HG02981 (cell line): ENCODE results near the gene CEP128.

ENCODE experiments used
- ATAC-seq: cut with Tn5 transposase; IDR thresholded peaks from one replicate; pipeline ENCODE4 v1.9.1; 2021; ENCODE audit warnings: mild to moderate bottlenecking, moderate library complexity; ENCODE audit not compliant: unreplicated experiment

Gene CEP128

DNA sequence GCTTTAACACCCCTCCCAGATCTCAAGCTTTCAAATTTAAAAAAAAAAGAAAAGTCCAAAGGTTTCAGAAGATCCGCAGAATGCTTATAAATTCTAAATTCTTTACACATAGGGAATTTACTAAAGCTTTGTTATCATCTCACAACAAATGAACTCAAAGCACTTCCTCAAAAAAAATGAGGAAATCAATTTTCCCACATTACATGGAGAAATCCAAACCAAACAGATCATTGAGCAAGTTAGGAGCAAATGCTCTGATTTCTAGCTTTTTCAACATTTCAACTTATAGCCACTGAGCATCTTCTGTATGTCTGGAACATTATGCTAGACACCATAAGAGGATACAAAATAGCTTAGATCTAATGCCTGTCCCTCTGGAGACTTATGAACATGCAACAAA, 161.0 kb downstream of the CEP128 start:
- no peak for ATAC-seq

DNA sequence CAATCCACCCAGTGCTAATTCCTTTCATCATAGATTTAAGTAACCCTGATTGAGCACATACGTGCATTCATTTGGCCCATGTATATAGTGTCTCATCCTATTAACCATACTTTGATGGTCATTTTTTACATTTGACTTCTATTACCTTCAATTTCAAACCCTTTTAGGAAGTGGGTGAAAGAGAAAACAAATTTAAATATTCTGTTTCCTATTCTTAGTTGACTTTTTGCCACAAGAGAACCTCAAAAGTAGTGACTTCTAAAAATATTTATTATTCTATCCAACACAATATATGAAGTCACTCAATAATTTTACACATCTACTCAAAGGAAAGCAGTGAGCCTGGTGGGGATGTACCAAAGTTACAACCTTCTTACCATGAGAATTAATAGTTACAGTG, 164.9 kb downstream of the CEP128 start:
- ATAC-seq = no peak

DNA sequence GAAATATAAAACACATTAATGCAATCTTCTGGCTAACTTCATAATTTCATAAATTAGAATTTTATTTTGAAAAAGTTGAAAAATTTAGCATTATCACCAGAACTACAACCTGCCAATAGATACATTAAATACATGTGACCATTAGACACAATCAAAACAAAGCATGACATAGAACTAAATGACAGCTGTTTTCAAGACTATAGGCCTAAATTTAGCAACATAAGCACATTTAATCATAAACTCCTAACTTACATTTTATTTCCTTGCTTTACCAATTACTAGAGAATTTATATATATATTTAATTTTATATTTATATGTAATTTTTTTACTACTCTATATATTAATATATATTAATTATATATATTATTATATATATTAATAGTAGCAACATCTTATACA, 165.4 kb downstream of the CEP128 start:
- ATAC-seq = no peak

DNA sequence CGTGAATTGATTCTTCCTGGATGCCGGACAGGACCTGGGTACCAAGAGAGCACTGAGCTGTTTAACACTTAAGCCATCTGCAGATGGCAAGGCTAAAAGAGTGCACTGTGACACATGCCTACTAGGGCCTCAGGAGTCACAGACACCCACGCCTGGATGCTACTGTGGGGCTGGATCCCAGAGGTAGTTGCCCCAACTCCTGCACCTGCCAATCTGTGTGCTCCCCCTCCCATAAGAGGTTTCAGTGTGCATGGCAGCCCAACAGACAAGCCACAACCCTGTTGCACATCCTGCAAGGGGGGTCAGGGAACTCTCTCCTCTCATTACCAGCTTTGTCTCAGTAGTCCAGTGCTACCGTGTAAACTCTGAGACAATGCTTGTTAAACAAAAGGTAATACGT, 169.0 kb downstream of the CEP128 start:
- ATAC-seq = no peak

DNA sequence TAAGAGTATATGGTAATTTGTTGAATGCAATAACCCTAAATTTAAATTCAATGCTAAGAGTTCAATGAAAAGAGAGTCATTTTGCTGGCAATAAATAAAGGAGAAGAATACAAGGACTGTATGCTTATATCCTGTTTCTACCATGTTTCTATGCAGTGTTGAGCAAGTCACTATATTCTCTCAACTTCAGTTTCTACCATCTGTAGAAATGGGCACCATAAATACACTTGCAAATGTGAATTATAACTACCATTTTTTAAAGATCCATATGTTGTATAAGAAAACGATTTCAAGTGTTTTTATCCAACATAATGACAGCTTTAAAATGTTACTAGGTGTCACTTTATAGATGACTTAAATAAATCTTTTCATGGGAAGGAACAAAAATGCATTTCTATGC, 170.3 kb downstream of the CEP128 start:
- no peak for ATAC-seq

DNA sequence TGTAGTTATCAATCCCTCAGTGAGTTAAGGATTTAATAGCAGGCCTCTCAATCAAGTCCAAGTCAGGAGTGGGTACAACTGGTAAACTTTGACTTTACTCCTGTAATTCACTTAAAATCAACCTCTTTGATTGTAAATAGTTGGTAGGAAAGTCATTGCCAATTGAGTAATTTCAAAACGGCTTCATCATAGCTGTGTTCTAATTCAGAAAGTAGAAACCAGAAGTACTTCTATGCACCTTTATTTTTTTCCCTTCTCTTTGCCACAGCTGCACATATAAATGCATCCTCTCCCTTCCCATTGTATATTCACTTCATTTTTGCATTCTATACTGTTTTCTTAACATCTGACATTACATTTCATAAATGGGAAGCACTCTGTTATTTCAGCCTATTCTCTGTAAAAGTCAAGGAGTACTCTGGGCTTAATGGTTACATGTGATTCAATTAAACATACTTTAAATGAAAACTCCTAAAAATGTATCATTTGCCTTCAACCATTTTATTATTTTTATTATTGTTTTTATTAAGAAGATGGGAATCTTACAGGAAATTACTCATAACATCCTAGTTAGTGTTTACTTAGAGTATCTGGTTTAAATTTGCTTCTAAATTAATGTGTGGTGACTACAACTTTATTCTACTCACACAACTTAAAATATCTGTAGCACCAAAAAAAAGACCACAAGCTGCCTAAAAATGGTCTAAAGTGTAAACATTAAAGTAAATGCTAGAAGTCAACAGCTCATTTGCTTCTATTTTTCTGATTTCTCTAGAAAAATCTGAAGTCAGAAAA, 171.2 kb downstream of the CEP128 start:
- ATAC-seq = no peak

DNA sequence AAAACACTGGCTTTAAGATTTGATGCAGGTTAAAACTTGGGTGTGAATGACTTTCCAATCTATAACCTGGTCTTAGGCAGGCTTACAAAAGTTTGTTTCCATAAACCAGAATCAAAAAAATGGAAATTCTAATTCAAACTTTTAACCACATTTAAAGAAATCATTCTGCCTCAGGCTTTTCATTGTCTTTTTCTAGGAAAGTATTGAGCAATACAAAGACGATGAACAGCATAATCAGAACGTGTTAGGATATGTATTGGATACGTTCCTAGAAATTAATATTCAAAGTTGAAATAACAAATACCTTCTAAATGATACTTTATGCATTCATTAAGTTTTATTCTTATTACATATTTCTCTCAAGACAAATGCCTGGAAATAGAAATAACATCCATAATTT, 172.9 kb downstream of the CEP128 start:
- no peak for ATAC-seq

DNA sequence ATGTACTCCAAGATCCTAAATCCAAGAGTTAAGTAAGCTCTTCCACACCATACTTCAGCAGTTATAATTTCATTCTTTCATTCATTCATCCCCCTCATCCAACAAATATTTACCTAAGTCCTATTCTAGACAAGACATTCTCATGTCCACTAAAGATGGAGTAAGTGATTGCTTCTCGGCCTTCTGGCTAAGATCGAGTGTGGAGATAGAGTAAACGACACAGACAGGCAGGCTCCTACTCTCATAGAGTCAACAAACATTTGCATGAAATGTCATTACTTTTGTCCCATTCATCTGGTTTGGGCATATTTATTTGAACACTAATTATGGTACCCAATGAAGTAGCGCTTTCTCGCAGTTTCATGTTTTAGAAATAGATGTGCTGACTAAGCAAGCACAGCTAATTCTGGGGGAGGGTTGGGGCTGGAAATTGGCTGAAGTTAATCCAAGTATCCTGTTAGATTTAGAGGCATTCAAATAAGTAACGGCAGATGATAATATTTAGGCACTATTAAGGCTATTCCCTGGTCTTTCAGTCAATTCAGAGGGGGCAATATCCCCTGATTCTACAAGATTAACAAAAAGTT, 176.5 kb downstream of the CEP128 start:
- ATAC-seq = no peak

DNA sequence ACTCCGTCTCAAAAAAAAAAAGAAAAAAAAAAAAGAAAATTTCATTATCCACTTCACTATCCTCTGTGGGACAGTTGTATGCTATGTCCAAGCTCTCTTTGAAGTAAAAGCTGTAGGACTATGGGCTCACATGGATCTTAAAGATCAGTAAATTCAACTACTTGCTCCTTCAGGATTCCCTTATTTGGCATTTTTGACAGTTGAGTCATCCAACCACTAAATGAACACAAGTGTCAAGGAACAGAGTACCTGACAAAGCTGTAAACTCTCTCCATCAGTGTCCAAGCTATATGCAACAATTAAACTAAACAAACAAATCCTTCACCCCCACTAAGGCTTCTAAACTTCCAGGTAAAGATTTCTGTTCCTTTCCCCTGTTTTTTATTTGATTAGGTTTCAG, 177.0 kb downstream of the CEP128 start:
- ATAC-seq = no peak

DNA sequence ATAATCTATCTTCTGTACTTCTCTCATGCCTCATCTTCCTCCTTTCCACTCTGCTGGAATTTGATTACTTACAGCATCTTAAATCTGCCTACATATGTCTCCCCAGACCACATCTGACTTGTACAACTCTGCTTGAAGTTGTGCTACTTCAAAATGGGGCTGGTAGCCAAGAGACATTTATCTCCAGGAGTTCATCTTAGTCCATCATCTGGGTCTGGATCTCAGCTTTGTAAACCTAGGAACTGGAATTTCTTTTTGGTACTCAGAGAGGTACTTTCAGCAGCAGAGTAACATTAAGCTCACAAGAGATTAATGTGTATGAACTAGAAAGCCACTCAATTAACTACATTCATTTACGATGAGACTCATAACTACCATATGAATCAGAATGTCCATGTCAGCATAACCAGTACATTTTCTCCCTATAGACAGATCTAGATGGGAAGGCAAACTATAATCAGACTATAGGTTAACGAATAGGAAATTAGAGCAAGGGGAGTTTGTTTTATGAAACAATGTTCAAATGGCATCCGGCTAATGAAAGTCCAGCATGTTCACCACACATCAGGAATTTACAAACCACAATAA, 178.8 kb downstream of the CEP128 start:
- ATAC-seq = no peak

DNA sequence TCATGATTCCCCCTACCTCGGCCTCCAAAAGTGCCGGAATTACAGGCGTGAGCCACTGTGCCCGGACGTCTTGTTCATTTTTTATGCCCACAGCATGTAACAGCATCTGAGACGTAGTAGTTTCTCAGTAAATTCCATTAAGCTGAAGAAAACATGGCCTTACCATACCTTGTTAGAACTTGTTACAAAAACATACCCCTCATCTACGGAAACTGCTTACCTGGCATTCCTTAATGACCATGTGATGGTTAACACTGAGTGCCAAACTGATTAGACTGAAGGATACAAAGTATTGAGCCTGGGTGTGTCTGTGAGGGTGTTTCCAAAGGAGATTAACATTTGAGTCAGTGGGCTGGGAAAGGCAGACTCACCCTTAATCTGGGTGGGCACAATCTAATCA, 186.8 kb downstream of the CEP128 start:
- ATAC-seq = no peak

DNA sequence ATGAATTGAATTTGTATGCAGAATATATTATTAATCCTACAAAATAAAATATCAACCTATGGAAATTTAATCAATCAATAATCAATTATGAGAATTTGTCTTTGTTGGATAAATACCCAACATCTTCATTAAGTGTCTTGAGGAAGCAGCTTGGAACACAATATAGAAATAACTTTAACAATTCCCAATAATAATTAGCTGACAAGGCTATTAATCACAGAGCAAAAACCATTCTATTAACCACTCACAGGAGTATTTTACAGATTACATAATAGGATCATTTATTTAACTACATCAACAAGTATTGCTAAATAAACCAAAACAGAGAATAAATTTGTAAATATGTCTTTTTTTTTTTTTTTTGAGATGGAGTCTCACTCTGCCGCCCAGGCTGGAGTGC, 190.3 kb downstream of the CEP128 start:
- ATAC-seq = no peak

DNA sequence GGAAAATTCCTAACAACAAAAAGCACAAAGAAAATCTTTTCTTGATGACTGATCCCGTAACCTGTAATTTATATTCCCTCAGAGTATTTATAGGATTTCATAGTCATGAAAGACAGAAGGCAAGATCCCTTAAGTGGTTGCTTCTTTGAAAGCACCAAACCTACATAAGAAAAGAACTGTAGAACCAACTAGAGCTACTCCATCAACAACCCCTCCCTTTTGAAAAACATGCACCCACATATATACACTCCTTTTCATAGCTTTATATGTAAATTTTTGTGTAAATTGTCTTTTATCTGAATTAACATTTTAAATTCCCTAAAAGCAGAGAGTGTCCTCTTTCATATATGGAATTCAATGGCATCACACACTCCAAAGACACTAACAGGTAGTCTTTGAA, 215.3 kb downstream of the CEP128 start:
- no peak for ATAC-seq

DNA sequence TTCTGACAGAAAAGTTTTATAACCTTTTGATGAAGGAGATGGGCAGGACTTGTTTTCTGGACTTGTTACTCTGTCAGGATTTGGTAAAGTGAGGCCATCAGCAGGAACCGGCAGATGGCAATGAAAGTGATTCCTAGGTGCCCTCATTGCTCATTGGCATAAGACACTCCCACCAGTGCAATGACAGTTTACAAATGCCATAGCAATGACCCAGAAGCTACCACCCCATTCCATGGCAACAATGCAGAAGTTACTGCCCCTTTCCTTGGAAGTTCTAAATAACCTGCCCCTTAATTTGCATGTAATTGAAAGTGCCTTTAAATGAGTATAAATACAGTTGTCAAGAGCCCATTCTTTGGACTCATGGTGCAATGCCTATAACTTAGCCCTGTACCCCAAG, 222.6 kb downstream of the CEP128 start:
- no peak for ATAC-seq

DNA sequence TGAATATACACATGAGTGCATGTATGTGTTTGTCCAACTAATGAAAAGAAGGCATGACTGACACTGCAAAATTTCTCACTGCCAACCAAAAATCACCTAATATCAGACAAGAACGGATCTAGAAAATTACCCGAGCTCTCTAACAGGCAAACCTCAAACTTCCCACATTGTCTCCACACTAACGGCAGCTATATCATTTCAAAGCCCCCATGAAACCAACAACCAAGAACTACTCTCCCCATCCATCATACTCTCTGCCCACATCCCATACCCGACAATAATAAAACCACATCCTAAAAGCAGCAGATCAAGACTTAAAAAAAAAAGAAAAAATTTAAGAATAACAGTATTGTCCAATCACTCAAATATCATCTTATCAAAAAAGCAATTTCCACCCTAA, 227.1 kb downstream of the CEP128 start:
- no peak for ATAC-seq

DNA sequence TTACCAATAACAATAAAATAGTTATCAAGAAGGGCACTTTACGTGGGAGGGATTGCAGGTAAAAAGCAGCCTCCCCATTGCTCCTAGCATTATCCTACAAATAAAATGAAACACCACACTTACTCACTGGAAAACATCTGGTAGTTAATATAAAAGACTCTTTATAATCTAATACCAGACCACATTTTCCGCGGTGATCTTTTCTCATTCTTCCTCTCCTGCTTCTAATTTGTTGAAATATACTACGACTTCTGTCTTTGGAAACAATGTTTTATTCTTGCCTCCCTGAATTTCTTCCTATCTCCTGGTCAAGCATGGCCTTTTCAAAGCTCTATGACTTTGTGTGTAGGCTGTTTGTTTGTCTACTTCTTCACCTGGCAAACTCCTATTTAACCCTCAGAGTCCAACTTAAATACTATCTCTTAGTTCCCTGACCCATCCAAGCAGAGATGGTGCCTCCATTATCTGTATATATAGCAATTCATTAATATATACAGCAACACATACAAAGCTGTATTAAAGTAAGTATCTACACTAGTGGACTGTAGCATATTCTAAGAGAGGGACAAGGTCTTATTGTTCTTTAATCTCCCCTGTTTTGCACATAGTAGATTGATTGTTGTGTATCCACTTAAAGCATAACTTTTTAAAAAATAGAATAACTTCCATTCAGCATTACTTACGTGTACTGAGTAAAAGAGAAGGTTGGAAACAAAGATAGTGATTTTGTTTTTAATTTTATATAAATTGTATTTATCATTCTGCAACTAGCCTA, 228.3 kb downstream of the CEP128 start:
- no peak for ATAC-seq

DNA sequence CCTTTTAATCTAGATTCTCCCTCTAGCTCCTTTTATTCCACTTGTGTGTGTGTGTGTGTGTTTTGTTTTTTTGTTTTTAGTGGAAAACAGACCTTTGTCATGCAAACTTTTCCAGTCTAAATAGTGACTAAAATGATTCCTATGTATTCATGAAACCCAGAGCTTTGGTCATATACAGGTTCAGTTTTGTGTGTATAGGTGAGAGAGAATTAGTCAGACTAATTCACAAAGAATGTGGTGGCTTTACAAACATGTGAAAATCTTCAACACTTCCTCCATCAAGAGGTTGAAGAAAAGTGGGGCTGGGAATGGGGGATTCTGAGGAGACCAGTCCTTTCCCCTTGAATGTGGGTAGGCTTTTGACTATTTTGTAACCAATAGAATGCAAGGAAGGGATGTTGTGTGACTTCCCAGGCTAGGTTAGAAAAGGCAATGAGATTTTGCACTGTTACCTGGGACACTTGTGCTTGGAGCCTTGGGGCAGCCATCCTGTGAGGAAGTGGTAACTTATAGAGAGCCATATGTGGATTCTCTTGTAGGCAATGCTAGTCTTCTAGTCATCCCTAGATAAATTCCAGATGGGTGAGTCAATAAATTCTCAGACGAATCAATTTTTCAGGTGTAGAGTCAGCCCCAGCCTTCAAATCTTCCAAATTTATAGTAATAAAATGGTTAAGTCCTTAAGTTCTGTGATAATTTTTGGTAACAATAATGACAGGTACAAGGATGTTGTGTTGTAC, 236.1 kb downstream of the CEP128 start:
- ATAC-seq = no peak

DNA sequence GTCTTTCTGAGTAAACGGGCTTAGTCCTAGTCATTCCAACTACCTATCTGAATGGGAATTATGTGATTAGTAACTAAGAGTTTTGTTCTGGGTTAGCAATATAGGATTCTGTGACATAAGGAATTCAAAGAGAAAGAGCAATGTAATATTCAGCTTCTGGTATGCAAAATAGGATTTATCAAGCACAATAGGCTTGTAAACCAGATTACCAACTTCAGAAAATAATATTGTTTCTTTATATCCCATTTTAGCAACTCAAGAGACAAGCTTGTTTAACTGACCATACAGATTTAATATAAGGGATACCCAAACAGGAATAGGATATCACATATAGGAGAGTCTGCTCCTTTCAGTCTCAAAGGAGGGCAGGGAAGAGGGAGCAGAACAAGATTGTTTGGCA, 240.9 kb downstream of the CEP128 start:
- no peak for ATAC-seq

DNA sequence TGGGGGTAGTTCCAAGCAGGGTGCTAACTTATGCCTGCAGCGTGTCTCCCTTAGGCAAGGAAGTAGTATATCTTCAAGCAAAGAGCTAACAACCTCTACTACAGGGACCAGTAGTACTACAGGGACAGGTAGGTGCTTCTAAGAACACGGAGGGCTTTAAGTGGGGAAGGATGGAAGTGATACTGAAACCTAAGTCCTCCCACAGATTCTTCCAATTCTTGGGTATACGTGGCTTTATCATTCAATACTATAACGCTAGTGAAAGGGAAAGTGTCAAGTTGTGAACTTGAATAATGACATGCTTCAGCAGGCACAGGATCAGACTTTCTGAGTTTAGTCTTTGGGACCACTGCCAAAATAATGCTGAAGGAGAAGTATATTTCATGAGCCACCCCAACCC, 241.7 kb downstream of the CEP128 start:
- no peak for ATAC-seq

DNA sequence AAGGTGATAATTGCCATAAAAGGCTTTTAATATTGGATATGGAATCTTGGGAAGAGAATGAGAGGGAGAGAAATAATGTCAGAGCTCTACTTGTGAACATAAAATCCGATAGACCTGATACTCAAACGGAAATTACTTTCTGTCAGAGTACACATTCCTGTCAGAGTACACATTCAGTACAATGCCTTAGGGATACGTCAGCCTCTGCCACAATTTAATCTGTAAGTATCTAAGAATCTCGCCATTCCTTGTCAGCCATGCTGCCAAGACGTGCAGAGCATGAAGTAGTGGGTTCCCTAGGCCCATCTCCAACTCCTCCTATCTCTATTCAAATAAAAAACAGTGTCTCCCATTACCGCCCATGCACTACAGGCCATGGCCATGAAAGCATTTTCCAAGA, 242.6 kb downstream of the CEP128 start:
- ATAC-seq = no peak

DNA sequence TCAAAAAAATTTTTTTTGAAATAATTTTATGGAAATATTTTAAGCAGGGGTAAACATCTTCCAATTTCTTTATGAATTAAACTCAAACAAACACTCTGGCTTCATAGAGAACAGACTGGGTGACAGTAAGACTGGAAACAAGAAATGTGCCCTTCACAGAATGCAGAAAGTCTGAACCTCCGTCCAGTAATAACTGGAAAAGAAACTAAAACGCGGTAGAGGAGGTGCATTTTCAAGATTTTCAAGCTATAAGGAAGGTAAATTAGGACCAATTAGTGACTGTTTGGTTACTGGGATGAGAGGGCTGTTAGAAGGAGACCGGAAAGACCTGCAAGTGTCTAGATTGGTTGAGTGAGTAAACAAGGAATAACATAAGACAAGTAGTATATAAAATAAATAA, 245.7 kb downstream of the CEP128 start:
- ATAC-seq = no peak
